Naive thymus-derived CD4-positive, alpha-beta T cell (primary cell): Measurements from ENCODE around the gene FBXL16. TPM values are rescaled to one million over a fixed set of nuclear protein-coding genes. Genes with fewer than 3 reads are reported as not detected.

Experiments
- ATAC-seq: fragments of 150-1000 bp; cut with Tn5 transposase; 2 replicates; pipeline ENCODE4 v1.10.0; 2021; ENCODE audit warnings: mild to moderate bottlenecking, moderate library complexity
- CTCF ChIA-PET: fragments of 350-600 bp; sonication (Branson Sonifier 250); formaldehyde crosslinking; loops from one replicate; lab custom pipeline; 2021; ENCODE audit warnings: antibody characterized with exemption; lab: Charles Lee
- POLR2A ChIA-PET: fragments of 350-600 bp; sonication (Branson Sonifier 250); formaldehyde crosslinking; loops from one replicate; lab custom pipeline; 2021; ENCODE audit warnings: antibody characterized with exemption, inconsistent platforms; lab: Charles Lee
- DNase-seq, 9 donors: peaks; one replicate each; pipeline versions ENCODE4 v3.0.0 to v3.0.0-alpha.2; 2020 to 2022; ENCODE audit warnings: mixed read lengths in 1 of 9
- H3K27ac ChIP-seq: one replicate; pipeline ENCODE4 v1.7.0; 2013; ENCODE audit warnings: mild to moderate bottlenecking, low read depth, low read length, moderate library complexity
- H3K27me3 ChIP-seq, 2 donors: one replicate each; pipeline ENCODE4 v1.7.0; 2013; ENCODE audit warnings: low read length in 2 of 2, mild to moderate bottlenecking in 2 of 2, moderate library complexity in 2 of 2; ENCODE audit not compliant: control insufficient read depth in 2 of 2, insufficient read depth in 2 of 2
- H3K36me3 ChIP-seq, 3 experiments: 1 replicate in 2 of 3; 2 replicates in 1 of 3; pipeline ENCODE4 v1.7.0; 2013; ENCODE audit warnings: low read length in 3 of 3, mild to moderate bottlenecking in 3 of 3, moderate library complexity in 1 of 3; ENCODE audit not compliant: insufficient read depth in 3 of 3, control insufficient read depth in 2 of 3
- H3K4me1 ChIP-seq, 2 donors: one replicate each; pipeline ENCODE4 v1.7.0; 2013; ENCODE audit warnings: low read length in 2 of 2, mild to moderate bottlenecking in 2 of 2, moderate library complexity in 1 of 2; ENCODE audit not compliant: control insufficient read depth in 2 of 2, insufficient read depth in 2 of 2
- H3K4me3 ChIP-seq: 2 replicates; pipeline ENCODE4 v1.7.0; 2013; ENCODE audit warnings: mild to moderate bottlenecking, low read length
- H3K9me3 ChIP-seq, 3 experiments: 1 replicate in 2 of 3; 2 replicates in 1 of 3; pipeline ENCODE4 v1.7.0; 2013; ENCODE audit warnings: low read length in 3 of 3; ENCODE audit not compliant: control insufficient read depth in 2 of 3
- H3K27ac Mint-ChIP-seq, 9 donors: one replicate each; pipeline ENCODE4 v1.8.0; 2020 to 2022; ENCODE audit warnings: mixed read lengths in 9 of 9, mild to moderate bottlenecking in 8 of 9, moderate library complexity in 5 of 9, inconsistent platforms in 2 of 9
- H3K27me3 Mint-ChIP-seq, 5 donors: one replicate each; pipeline ENCODE4 v1.8.0; 2021 to 2022; ENCODE audit warnings: mixed read lengths in 5 of 5, mild to moderate bottlenecking in 1 of 5
- H3K36me3 Mint-ChIP-seq, 5 donors: one replicate each; pipeline ENCODE4 v1.8.0; 2020 to 2022; ENCODE audit warnings: mixed read lengths in 5 of 5, mild to moderate bottlenecking in 3 of 5, inconsistent platforms in 1 of 5
- H3K4me1 Mint-ChIP-seq, 7 donors: one replicate each; pipeline ENCODE4 v1.8.0; 2020 to 2022; ENCODE audit warnings: mixed read lengths in 7 of 7, mild to moderate bottlenecking in 3 of 7, inconsistent platforms in 1 of 7
- H3K4me3 Mint-ChIP-seq, 10 donors: one replicate each; pipeline ENCODE4 v1.8.0; 2020 to 2022; ENCODE audit warnings: mild to moderate bottlenecking in 10 of 10, mixed read lengths in 10 of 10, moderate library complexity in 6 of 10, inconsistent platforms in 2 of 10
- H3K9me3 Mint-ChIP-seq, 11 donors: one replicate each; pipeline ENCODE4 v1.8.0; 2020 to 2022; ENCODE audit warnings: mixed read lengths in 11 of 11, mild to moderate bottlenecking in 4 of 11, inconsistent platforms in 1 of 11, moderate library complexity in 1 of 11
- intact Hi-C, 2 donors: fragments of 100-400 bp; cut with micrococcal nuclease; formaldehyde crosslinking; loops; one replicate each; pipeline ENCODE4 v1.15.1; 2023
- polyA plus RNA-seq, 2 donors: library from polyadenylated mRNA; unstranded; fragments of 300-500 nt; fragmentation: Illumina TruSeq; gene quantifications; one replicate each; pipeline ENCODE4 v1.2.3, GENCODE V29; 2021
- total RNA-seq, 6 experiments: library from RNA in 5 of 6; stranded (reverse) in 5 of 6; gene quantifications; 1 replicate in 5 of 6; 2 replicates in 1 of 6; pipeline ENCODE4 v1.2.3 and lab custom pipeline; 2021 to 2026

FBXL16 gene
- total and polyA plus RNA-seq, 7 experiments from 2014 or later: 11.1 to 45.4 (median 18.0) TPM

DNA sequence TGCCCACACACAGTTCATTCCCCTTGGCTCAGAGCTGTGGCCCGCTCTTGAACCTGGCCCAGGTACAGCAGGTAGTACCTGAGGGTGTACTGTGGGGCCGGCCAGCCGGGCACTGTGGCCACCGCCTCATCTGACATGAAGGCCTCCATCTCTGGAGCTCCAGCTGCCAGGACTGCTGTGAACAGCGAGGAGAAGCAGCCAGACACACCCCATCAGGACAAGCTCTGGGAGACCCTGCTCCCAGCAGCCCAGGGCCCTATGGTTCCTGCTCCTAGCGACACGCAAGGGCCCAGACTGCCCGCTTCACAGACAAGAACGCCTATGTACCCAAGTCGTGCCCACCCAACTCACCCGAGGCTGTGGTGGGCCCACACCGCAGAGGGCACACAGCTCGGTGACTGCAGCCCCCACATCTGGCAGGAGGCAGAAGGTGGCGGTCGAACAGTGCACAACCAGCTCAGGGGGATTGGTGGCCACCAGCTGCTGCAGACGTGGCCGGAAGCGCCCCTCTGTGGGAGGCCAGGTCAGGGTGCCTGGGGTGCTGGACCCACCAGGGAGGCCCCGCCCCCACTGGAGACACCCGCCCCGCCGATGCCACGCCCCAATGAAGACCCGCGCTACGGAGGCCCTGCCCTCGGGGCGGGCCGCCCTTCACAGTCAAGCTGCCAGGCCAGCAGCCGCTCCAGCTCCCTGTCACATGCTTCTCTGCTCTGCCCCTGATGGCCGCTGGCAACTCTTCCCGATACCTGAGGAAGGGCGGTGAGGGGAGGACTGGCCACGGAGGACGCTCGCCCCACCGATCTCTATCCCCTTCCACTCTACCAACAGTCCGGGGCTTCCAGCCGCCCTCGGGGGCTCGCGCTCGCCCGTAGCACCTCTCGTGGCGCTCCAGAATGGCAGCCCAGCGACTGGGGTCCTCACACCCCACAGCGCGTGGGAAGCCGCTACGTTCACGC, 26.5 kb downstream of the FBXL16 start:
- H3K4me3 Mint-ChIP-seq: peak overlapping the region; percentile 71 to 89 (median 84)
- ATAC-seq: peak; percentile 6
- H3K9me3 ChIP-seq: no peaks in the 10 kb centered on the region
- no peaks in the 10 kb centered on the region for H3K27me3 ChIP-seq
- peaks cover 0 to 9% (median 0%) of the 10 kb centered on the region in 5 donors for H3K36me3 Mint-ChIP-seq
- H3K4me3 ChIP-seq: peak overlapping the region; percentile 51
- CTCF ChIA-PET: interaction anchor here (0.8 kb wide), 1 partner anchor 11 kb away, joined by 4 read pairs; the partner anchor contains the start of gene RHOT2
- intact Hi-C loops: loop anchor here (1.0 to 2.0 kb wide), 5 partner anchors 11 to 43 kb away; partner anchors contain the start of genes METTL26 (in 1 of the 2), RHOT2 (in 1 of the 2) and WDR90 (in 1 of the 2)
- peak overlapping the region; percentile 26 for H3K27ac ChIP-seq
- H3K9me3 Mint-ChIP-seq: no peaks in the 10 kb centered on the region
- H3K4me1 Mint-ChIP-seq: peaks cover 10 to 33% (median 23%) of the 10 kb centered on the region in 7 donors
- H3K36me3 ChIP-seq: peaks cover 0 to 28% (median 12%) of the 10 kb centered on the region in 3 experiments
- DNase-seq: peak in 4 of 9 donors; percentile 41 to 65 (median 47)
- peak overlapping the region in 7 of 9 donors; percentile 56 to 93 (median 69) for H3K27ac Mint-ChIP-seq
- POLR2A ChIA-PET: interaction anchor here (0.7 to 2.1 kb wide), 5 partner anchors 11 to 36 kb away, joined by 3 to 11 read pairs (median 4); partner anchors contain the start of genes RHOT2, WDR24 and WDR90
- peaks cover 5 to 17% of the 10 kb centered on the region in 2 donors for H3K4me1 ChIP-seq
- H3K27me3 Mint-ChIP-seq: peaks cover 0 to 7% (median 0%) of the 10 kb centered on the region in 5 donors

DNA sequence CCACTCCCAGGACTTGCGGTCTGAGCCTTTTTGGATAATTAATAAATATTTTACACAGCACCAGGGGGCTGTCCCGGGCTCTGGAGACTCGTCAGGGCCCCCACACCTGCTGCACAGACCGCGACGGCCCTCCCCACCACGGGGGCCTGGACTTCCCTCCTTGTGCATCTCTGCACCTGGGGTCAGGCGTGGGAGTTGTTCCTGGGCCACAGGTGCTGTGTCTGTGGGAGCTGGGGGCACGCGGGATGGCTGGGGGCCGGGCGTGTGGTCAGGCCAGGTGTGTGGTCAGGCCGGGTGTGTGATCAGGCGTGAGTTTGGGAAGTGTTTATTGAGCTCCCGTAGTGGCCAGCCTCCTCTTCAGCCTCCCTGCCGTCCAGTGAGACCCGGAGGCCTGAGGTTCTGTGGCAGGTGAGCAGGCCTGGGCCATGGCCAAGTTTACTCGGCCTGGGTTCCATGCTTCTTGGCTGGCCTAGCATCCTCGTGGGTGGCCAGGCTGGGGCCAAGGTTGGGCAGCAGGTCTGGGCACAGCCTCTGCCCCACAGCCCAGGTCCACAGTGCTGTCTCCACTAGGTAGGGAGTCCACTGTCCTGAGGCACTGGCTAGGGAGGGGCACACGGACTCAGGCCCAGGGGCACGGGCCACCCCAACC, 27.3 kb downstream of the FBXL16 start:
- CTCF ChIA-PET: no interaction called here
- H3K4me1 Mint-ChIP-seq: peaks cover 10 to 33% (median 23%) of the 10 kb centered on the region in 7 donors
- Histone ChIP-seq H3K36me3 (peaks cover 0 to 36% (median 9%) of the 10 kb centered on the region in 3 experiments), H3K4me1 (peaks cover 5 to 14% of the 10 kb centered on the region in 2 donors), H3K27me3 (no peaks in the 10 kb centered on the region), H3K4me3 (no peak overlapping the region), H3K9me3 (no peaks in the 10 kb centered on the region), H3K27ac (no peak overlapping the region)
- peaks cover 0 to 9% (median 0%) of the 10 kb centered on the region in 5 donors for H3K36me3 Mint-ChIP-seq
- no peaks in the 10 kb centered on the region for H3K9me3 Mint-ChIP-seq
- no peak overlapping the region for H3K27ac Mint-ChIP-seq
- POLR2A ChIA-PET: interaction anchor here (0.7 to 2.1 kb wide), 4 partner anchors 10 to 29 kb away, joined by 3 to 11 read pairs (median 4); partner anchors contain the start of genes RHOT2, WDR24 and WDR90
- intact Hi-C loops: loop anchor here in 1 of 2 donors (2.0 kb wide), 1 partner anchor 18 kb away; no protein-coding TSS in a partner anchor
- ATAC-seq (no peak), DNase-seq (no peak)
- peaks cover 0 to 7% (median 0%) of the 10 kb centered on the region in 5 donors for H3K27me3 Mint-ChIP-seq
- peak overlapping the region in 3 of 10 donors; percentile 19 to 89 (median 84) for H3K4me3 Mint-ChIP-seq

- Mint-ChIP-seq H3K27me3 (peaks cover 0 to 7% (median 0%) of the 10 kb centered on the region in 5 donors), H3K27ac (no peak overlapping the region), H3K4me1 (peaks cover 8 to 30% (median 21%) of the 10 kb centered on the region in 7 donors), H3K9me3 (no peaks in the 10 kb centered on the region), H3K4me3 (peak overlapping the region in 4 of 10 donors; percentile 19 to 60 (median 40)), H3K36me3 (peaks cover 0 to 11% (median 0%) of the 10 kb centered on the region in 5 donors)
- no peaks in the 10 kb centered on the region for H3K27me3 ChIP-seq
- no peak overlapping the region for H3K27ac ChIP-seq
- no peaks in the 10 kb centered on the region for H3K9me3 ChIP-seq
- peaks cover 5 to 10% of the 10 kb centered on the region in 2 donors for H3K4me1 ChIP-seq
- intact Hi-C loops: loop anchor here in 1 of 2 donors (2.0 kb wide), 1 partner anchor 17 kb away; no protein-coding TSS in a partner anchor
- ChIA-PET POLR2A (interaction anchor here (0.7 to 3.1 kb wide), 5 partner anchors 9 to 52 kb away, joined by 3 to 12 read pairs (median 4); partner anchors contain the start of gene RHOT2), CTCF (no interaction called here)
- ATAC-seq (no peak), DNase-seq (no peak)
- no peak overlapping the region for H3K4me3 ChIP-seq
- H3K36me3 ChIP-seq: peaks cover 0 to 37% (median 2%) of the 10 kb centered on the region in 3 experiments
Measured at GRCh38 chr16:677316-678190, 28.0 kb downstream of the FBXL16 start.

DNA sequence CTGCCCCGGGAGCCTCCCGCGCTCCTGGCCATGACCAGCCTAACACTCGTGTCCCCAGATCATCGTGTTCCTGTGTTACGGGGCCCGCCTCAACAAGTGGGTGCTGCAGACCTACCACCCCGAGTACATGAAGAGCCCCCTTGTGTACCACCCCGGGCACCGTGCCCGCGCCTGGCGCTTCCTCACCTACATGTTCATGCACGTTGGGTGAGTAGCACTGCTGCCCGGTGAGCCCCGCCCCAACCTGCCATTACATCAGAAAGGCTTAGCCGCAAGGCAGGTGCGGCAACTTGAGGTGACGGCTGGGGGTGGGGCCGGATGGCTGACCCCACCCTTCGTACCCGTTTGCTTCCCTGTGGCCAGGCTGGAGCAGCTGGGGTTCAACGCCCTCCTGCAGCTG, 28.7 kb downstream of the FBXL16 start:
- H3K9me3 Mint-ChIP-seq: no peaks in the 10 kb centered on the region
- Histone ChIP-seq H3K4me3 (no peak overlapping the region), H3K27me3 (no peaks in the 10 kb centered on the region), H3K9me3 (no peaks in the 10 kb centered on the region), H3K27ac (no peak overlapping the region), H3K36me3 (peaks cover 0 to 37% (median 0%) of the 10 kb centered on the region in 3 experiments), H3K4me1 (peaks cover 5 to 10% of the 10 kb centered on the region in 2 donors)
- no peak for ATAC-seq
- intact Hi-C loops: no loop called here
- POLR2A ChIA-PET: interaction anchor here (0.7 to 3.1 kb wide), 4 partner anchors 9 to 53 kb away, joined by 3 to 12 read pairs (median 4); partner anchors contain the start of gene RHOT2
- peaks cover 5 to 25% (median 14%) of the 10 kb centered on the region in 7 donors for H3K4me1 Mint-ChIP-seq
- CTCF ChIA-PET: no interaction called here
- H3K27ac Mint-ChIP-seq: no peak overlapping the region
- peak overlapping the region in 5 of 10 donors; percentile 12 to 60 (median 19) for H3K4me3 Mint-ChIP-seq
- peaks cover 0 to 7% (median 0%) of the 10 kb centered on the region in 5 donors for H3K27me3 Mint-ChIP-seq
- H3K36me3 Mint-ChIP-seq: peaks cover 0 to 7% (median 0%) of the 10 kb centered on the region in 5 donors
- DNase-seq: peak in 1 of 9 donors; percentile 61

GRCh38 chr16:676565-676902, 29.1 kb downstream of the FBXL16 start:
- H3K4me3 ChIP-seq: no peak overlapping the region
- intact Hi-C loops: no loop called here
- ChIA-PET POLR2A (interaction anchor here (0.7 to 3.1 kb wide), 5 partner anchors 8 to 53 kb away, joined by 3 to 12 read pairs (median 3); partner anchors contain the start of gene RHOT2), CTCF (no interaction called here)
- no peaks in the 10 kb centered on the region for H3K27me3 ChIP-seq
- DNase-seq (no peak), ATAC-seq (no peak)
- peaks cover 0 to 5% (median 0%) of the 10 kb centered on the region in 5 donors for H3K36me3 Mint-ChIP-seq
- peaks cover 0 to 37% (median 0%) of the 10 kb centered on the region in 3 experiments for H3K36me3 ChIP-seq
- peaks cover 5 to 6% of the 10 kb centered on the region in 2 donors for H3K4me1 ChIP-seq
- peaks cover 3 to 21% (median 12%) of the 10 kb centered on the region in 7 donors for H3K4me1 Mint-ChIP-seq
- no peaks in the 10 kb centered on the region for H3K9me3 Mint-ChIP-seq
- H3K27ac ChIP-seq: no peak overlapping the region
- no peaks in the 10 kb centered on the region for H3K9me3 ChIP-seq
- no peak overlapping the region for H3K27ac Mint-ChIP-seq
- peak overlapping the region in 3 of 10 donors; percentile 17 to 60 (median 41) for H3K4me3 Mint-ChIP-seq
- H3K27me3 Mint-ChIP-seq: peaks cover 0 to 7% (median 0%) of the 10 kb centered on the region in 5 donors
